Gastroesophageal sphincter (tissue), 4 donors: Measurements from ENCODE around the gene EPAS1. TPM values are rescaled to one million over a fixed set of nuclear protein-coding genes. Genes with fewer than 3 reads are reported as not detected.

Experiments
- ATAC-seq: fragments of 150-250 bp; one replicate; pipeline ENCODE4 v1.9.1; 2016; ENCODE audit warnings: mild to moderate bottlenecking, moderate library complexity
- H3K27ac ChIP-seq, 4 donors: fragments of 200-600 bp; sonication (generic) in 3 of 4; 1 replicate in 3 of 4; 2 replicates in 1 of 4; pipeline ENCODE4 v1.5.1; 2016 to 2019
- H3K27me3 ChIP-seq: fragments of 200-600 bp; sonication (generic); one replicate; pipeline ENCODE4 v1.5.1; 2019
- H3K36me3 ChIP-seq, 2 donors: fragments of 200-600 bp; sonication (generic); one replicate each; pipeline ENCODE4 v1.5.1; 2019; ENCODE audit warnings: control low read depth in 1 of 2
- H3K4me1 ChIP-seq, 3 donors: fragments of 200-600 bp; sonication (generic); 1 replicate in 2 of 3; 2 replicates in 1 of 3; pipeline ENCODE4 v1.5.1; 2016 to 2019; ENCODE audit warnings: control low read depth in 2 of 3
- H3K4me3 ChIP-seq, 2 donors: fragments of 200-600 bp; sonication (generic); one replicate each; pipeline ENCODE4 v1.5.1; 2019; ENCODE audit warnings: mild to moderate bottlenecking in 1 of 2, moderate library complexity in 1 of 2
- H3K9me3 ChIP-seq, 3 donors: fragments of 200-600 bp; sonication (generic); one replicate each; pipeline ENCODE4 v1.5.1; 2017 to 2019; ENCODE audit warnings: control low read depth in 2 of 3
- CTCF ChIP-seq, 4 experiments: fragments of 200-600 bp in 2 of 4; fragments of 450-650 bp in 2 of 4; sonication (generic) in 1 of 4; IDR thresholded peaks; one replicate each; pipeline ENCODE4 v1.5.1; 2017 to 2019; ENCODE audit warnings: antibody characterized with exemption in 4 of 4, mild to moderate bottlenecking in 2 of 4, moderate library complexity in 2 of 4
- EP300 ChIP-seq: sonication (generic); formaldehyde crosslinking; IDR thresholded peaks from one replicate; pipeline ENCODE4 v1.6.1; 2017; ENCODE audit warnings: antibody characterized with exemption, mild to moderate bottlenecking
- POLR2A ChIP-seq, 2 donors: fragments of 450-650 bp; IDR thresholded peaks; one replicate each; pipeline ENCODE4 v1.6.1; 2017; ENCODE audit warnings: antibody characterized with exemption in 2 of 2, mild to moderate bottlenecking in 2 of 2, moderate library complexity in 1 of 2
- POLR2AphosphoS5 ChIP-seq: sonication (generic); formaldehyde crosslinking; IDR thresholded peaks from one replicate; pipeline ENCODE4 v1.6.1; 2017; ENCODE audit warnings: antibody characterized with exemption
- WGBS, 2 donors: methylation state at CpG; one replicate each; pipeline ENCODE4 v1.1.5; 2018; ENCODE audit warnings: low coverage in 1 of 2; 5-methylcytosine and 5-hydroxymethylcytosine counted together
- total RNA-seq, 4 donors: library from RNA; depleted of rRNA; stranded (reverse); fragments of >200 nt; gene quantifications; one replicate each; pipeline ENCODE4 v1.1.0, GENCODE V29; 2016

EPAS1 gene
- total RNA-seq, 4 donors from 2014 or later, result 101 to 152 (median 131) TPM

GRCh38 chr2:46297546-46298271 is 502 bp downstream of the EPAS1 start:
- Histone ChIP-seq H3K27me3 (peaks cover 19% of the 10 kb centered on the region), H3K27ac (peak overlapping the region; percentile 10 to 93 (median 90)), H3K9me3 (no peaks in the 10 kb centered on the region), H3K4me1 (peaks cover 0 to 48% (median 3%) of the 10 kb centered on the region in 3 donors), H3K4me3 (peak overlapping the region; percentile 65 to 68), H3K36me3 (no peaks in the 10 kb centered on the region)
- peak; percentile 7 for ATAC-seq
- no peak for TF ChIP-seq EP300
- TF ChIP-seq CTCF (IDR thresholded peaks at IDR 0.05), result no peak
- no peak for TF ChIP-seq POLR2A (IDR thresholded peaks at IDR 0.05)
- no peak for TF ChIP-seq POLR2AphosphoS5
- 0% methylated on average over 2 to 3 of the region's 65 CpGs for WGBS, 2 donors

GRCh38 chr2:46298272-46298521 is 990 bp downstream of the EPAS1 start:
- no peaks in the 10 kb centered on the region for H3K9me3 ChIP-seq
- H3K4me1 ChIP-seq, result peaks cover 0 to 49% (median 3%) of the 10 kb centered on the region in 3 donors
- TF ChIP-seq POLR2A (IDR thresholded peaks at IDR 0.05) (no peak), CTCF (IDR thresholded peaks at IDR 0.05) (no peak), POLR2AphosphoS5 (no peak), EP300 (no peak)
- H3K4me3 ChIP-seq, result peak overlapping the region; percentile 65 to 68
- ATAC-seq, result no peak
- H3K36me3 ChIP-seq, result no peaks in the 10 kb centered on the region
- no CpG with 5 or more reads among the region's 19 CpGs for WGBS, 2 donors
- H3K27me3 ChIP-seq, result peaks cover 20% of the 10 kb centered on the region
- H3K27ac ChIP-seq, result peak overlapping the region; percentile 10 to 93 (median 90)

- no peak for ATAC-seq
- H3K9me3 ChIP-seq, result no peaks in the 10 kb centered on the region
- H3K36me3 ChIP-seq, result no peaks in the 10 kb centered on the region
- H3K4me3 ChIP-seq, result peak overlapping the region; percentile 65 to 68
- WGBS, 2 donors, result 0% methylated on average over 5 of the region's 71 CpGs; no CpG with 5 or more reads in 1 of the 2 donors
- peaks cover 0 to 52% (median 3%) of the 10 kb centered on the region in 3 donors for H3K4me1 ChIP-seq
- peaks cover 24% of the 10 kb centered on the region for H3K27me3 ChIP-seq
- TF ChIP-seq POLR2A (IDR thresholded peaks at IDR 0.05), result no peak
- TF ChIP-seq CTCF (IDR thresholded peaks at IDR 0.05), result peak in 3 of 4 experiments; percentile 6 to 54 (median 32)
- no peak for TF ChIP-seq POLR2AphosphoS5
- H3K27ac ChIP-seq, result peak overlapping the region; percentile 10 to 93 (median 90)
Observed at GRCh38 chr2:46298522-46299353, 1.5 kb downstream of the EPAS1 start.

- H3K4me1 ChIP-seq, result peaks cover 0 to 53% (median 3%) of the 10 kb centered on the region in 3 donors
- no peaks in the 10 kb centered on the region for H3K36me3 ChIP-seq
- H3K9me3 ChIP-seq, result no peaks in the 10 kb centered on the region
- peak overlapping the region; percentile 65 to 68 for H3K4me3 ChIP-seq
- TF ChIP-seq POLR2A (IDR thresholded peaks at IDR 0.05) (no peak), EP300 (no peak), POLR2AphosphoS5 (peak; percentile 54), CTCF (IDR thresholded peaks at IDR 0.05) (peak in 2 of 4 experiments; percentile 9 to 12)
- ATAC-seq, result peak; percentile 23
- peaks cover 24% of the 10 kb centered on the region for H3K27me3 ChIP-seq
- peak overlapping the region; percentile 0 to 93 (median 90) for H3K27ac ChIP-seq
- WGBS, 2 donors, result 8 to 25% methylated on average over 16 to 26 of the region's 40 CpGs
Observed at GRCh38 chr2:46299365-46300263, 2.4 kb downstream of the EPAS1 start.
